Fibroblast of upper back skin (primary cell): ENCODE measurements around the gene PRKN.

Source experiments
- DNase-seq: peaks from one replicate; pipeline ENCODE4 v3.0.0-alpha.2; 2013

PRKN gene

GRCh38 chr6:162014069-162014811 is 713.3 kb downstream of the PRKN start:
- no peak for DNase-seq

GRCh38 chr6:162005372-162005771 is 722.2 kb downstream of the PRKN start:
- DNase-seq: no peak

- no peak for DNase-seq
Measured at GRCh38 chr6:161996783-161997182, 730.8 kb downstream of the PRKN start.

GRCh38 chr6:161985876-161986423 is 741.6 kb downstream of the PRKN start:
- no peak for DNase-seq

GRCh38 chr6:161984713-161985112 is 742.9 kb downstream of the PRKN start:
- no peak for DNase-seq

- no peak for DNase-seq
Measured at GRCh38 chr6:161976553-161976952, 751.0 kb downstream of the PRKN start.

GRCh38 chr6:161973064-161973463 is 754.5 kb downstream of the PRKN start:
- DNase-seq: no peak

- no peak for DNase-seq
Measured at GRCh38 chr6:161971043-161971442, 756.5 kb downstream of the PRKN start.

- DNase-seq: no peak
Measured at GRCh38 chr6:161963634-161964234, 763.8 kb downstream of the PRKN start.

- DNase-seq: no peak
Measured at GRCh38 chr6:161963181-161963580, 764.4 kb downstream of the PRKN start.

- DNase-seq: no peak
Measured at GRCh38 chr6:161961796-161962195, 765.8 kb downstream of the PRKN start.

- no peak for DNase-seq
Measured at GRCh38 chr6:161961046-161961445, 766.5 kb downstream of the PRKN start.

GRCh38 chr6:161959072-161959471 is 768.5 kb downstream of the PRKN start:
- DNase-seq: no peak

- DNase-seq: no peak
Measured at GRCh38 chr6:161956082-161956481, 771.5 kb downstream of the PRKN start.

- no peak for DNase-seq
Measured at GRCh38 chr6:161954699-161955276, 772.8 kb downstream of the PRKN start.

- DNase-seq: peak; percentile 34
Measured at GRCh38 chr6:161954077-161954476, 773.5 kb downstream of the PRKN start.

- DNase-seq: no peak
Measured at GRCh38 chr6:161951126-161951525, 776.4 kb downstream of the PRKN start.

GRCh38 chr6:161949531-161949930 is 778.0 kb downstream of the PRKN start:
- peak; percentile 46 for DNase-seq

- DNase-seq: no peak
Measured at GRCh38 chr6:161948462-161948861, 779.1 kb downstream of the PRKN start.

- DNase-seq: no peak
Measured at GRCh38 chr6:161947371-161947770, 780.2 kb downstream of the PRKN start.

GRCh38 chr6:161946461-161946860 is 781.1 kb downstream of the PRKN start:
- DNase-seq: no peak

GRCh38 chr6:161943561-161943960 is 784.0 kb downstream of the PRKN start:
- DNase-seq: no peak

GRCh38 chr6:161941565-161941964 is 786.0 kb downstream of the PRKN start:
- no peak for DNase-seq

GRCh38 chr6:161940519-161940918 is 787.0 kb downstream of the PRKN start:
- no peak for DNase-seq
